Measurements from ENCODE around the gene NBAS. TPM values are rescaled to one million over a fixed set of nuclear protein-coding genes. Genes with fewer than 3 reads are reported as not detected.

Gene NBAS
- polyA plus RNA-seq, 1 donor (not counting 4 experiments of a cell fraction or from before 2014, with no cell fraction given) = 27.9 TPM

DNA sequence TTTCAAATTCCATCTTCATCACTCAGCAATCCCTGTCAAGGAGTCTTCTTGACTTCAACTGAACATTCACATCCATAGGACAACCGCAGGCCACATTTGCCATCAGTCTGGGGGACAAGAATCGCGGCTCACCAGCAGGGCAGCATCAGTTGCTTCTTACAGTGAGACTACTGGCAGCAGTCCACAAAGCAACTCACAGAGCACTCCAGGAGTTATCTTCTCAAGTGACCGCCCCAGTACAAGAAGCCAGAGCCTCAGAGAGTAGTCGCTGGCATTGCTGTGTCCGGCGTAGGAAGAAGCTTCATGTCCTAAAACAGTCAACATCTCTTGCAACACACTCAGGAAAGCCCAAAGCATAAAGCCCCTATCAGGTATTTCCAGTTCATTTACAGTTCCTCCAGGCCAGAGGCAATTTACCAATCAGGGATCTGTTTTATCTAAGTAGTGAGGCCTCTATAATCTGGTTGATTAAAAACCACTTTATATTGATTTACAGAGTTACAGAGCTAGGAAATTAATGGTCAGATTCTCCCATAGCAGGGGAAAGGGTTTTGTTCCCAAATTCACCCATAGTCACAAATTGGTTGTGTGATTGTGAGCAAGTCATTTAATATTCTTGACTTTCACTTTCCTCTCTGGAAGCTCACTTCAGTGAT lies 177.3 kb downstream of the NBAS start:
- Histone ChIP-seq H3K79me2 (ENCODE audit: control insufficient read depth, insufficient read depth, low read length) (no peaks in the 10 kb centered on the region), H3K4me1 (ENCODE audit: control insufficient read depth, extremely low read depth, insufficient read depth, low read length) (peaks cover 4% of the 10 kb centered on the region), H3K9ac (ENCODE audit: control insufficient read depth, extremely low read depth, insufficient read depth, low read length) (no peak overlapping the region), H2AFZ (ENCODE audit: control insufficient read depth, low read length) (no peak overlapping the region), H3K36me3 (ENCODE audit: control insufficient read depth in 2 of 2, extremely low read depth in 1 of 2, insufficient read depth in 2 of 2, low read length in 2 of 2) (peaks cover 0 to 3% of the 10 kb centered on the region in 2 experiments), H3K4me2 (ENCODE audit: control insufficient read depth, extremely low read depth, insufficient read depth, low read depth, low read length) (no peak overlapping the region), H3K4me3 (ENCODE audit: control insufficient read depth in 2 of 3, extremely low read depth in 1 of 3, insufficient read depth in 2 of 3, low read depth in 1 of 3, low read length in 3 of 3) (no peak overlapping the region), H3K9me3 (ENCODE audit: control insufficient read depth, low read depth, low read length) (no peaks in the 10 kb centered on the region), H3K27ac (ENCODE audit: control insufficient read depth, insufficient read depth, low read length) (no peak overlapping the region), H3K27me3 (ENCODE audit: control insufficient read depth, extremely low read depth, insufficient read depth, low read length) (no peaks in the 10 kb centered on the region), H4K20me1 (ENCODE audit: control insufficient read depth, extremely low read depth, insufficient read depth, low read length) (no peaks in the 10 kb centered on the region), H3K9me1 (ENCODE audit: control insufficient read depth, extremely low read depth, insufficient read depth, low read length) (no peaks in the 10 kb centered on the region)
- dilution Hi-C loops (cut with MboI; ENCODE audit: extremely low pct_ligation_motif_present, low sequenced_read_pairs) = no loop called here
- DNase-seq (ENCODE audit: low read depth, low spot score) (no peak), FAIRE-seq (no peak)
- TF ChIP-seq, protein P1, sequence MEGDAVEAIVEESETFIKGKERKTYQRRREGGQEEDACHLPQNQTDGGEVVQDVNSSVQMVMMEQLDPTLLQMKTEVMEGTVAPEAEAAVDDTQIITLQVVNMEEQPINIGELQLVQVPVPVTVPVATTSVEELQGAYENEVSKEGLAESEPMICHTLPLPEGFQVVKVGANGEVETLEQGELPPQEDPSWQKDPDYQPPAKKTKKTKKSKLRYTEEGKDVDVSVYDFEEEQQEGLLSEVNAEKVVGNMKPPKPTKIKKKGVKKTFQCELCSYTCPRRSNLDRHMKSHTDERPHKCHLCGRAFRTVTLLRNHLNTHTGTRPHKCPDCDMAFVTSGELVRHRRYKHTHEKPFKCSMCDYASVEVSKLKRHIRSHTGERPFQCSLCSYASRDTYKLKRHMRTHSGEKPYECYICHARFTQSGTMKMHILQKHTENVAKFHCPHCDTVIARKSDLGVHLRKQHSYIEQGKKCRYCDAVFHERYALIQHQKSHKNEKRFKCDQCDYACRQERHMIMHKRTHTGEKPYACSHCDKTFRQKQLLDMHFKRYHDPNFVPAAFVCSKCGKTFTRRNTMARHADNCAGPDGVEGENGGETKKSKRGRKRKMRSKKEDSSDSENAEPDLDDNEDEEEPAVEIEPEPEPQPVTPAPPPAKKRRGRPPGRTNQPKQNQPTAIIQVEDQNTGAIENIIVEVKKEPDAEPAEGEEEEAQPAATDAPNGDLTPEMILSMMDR (optimal IDR thresholded peaks at IDR 0.05 in 1 of 3, IDR thresholded peaks at IDR 0.05 in 1 of 3, conservative IDR thresholded peaks at IDR 0.05 in 1 of 3; ENCODE audit: extremely low read depth in 1 of 3, insufficient read depth in 2 of 3, low read length in 3 of 3) = no peak
- no peak for TF ChIP-seq EZH2 (IDR thresholded peaks at IDR 0.05; ENCODE audit: low read length)

GRCh38 chr2:15378148-15378908 lies 182.8 kb downstream of the NBAS start:
- TF ChIP-seq EZH2 (IDR thresholded peaks at IDR 0.05; ENCODE audit: low read length) = no peak
- TF ChIP-seq, protein P1 (optimal IDR thresholded peaks at IDR 0.05 in 1 of 3, IDR thresholded peaks at IDR 0.05 in 1 of 3, conservative IDR thresholded peaks at IDR 0.05 in 1 of 3; ENCODE audit: extremely low read depth in 1 of 3, insufficient read depth in 2 of 3, low read length in 3 of 3) = no peak
- dilution Hi-C loops (cut with MboI; ENCODE audit: extremely low pct_ligation_motif_present, low sequenced_read_pairs) = no loop called here
- H3K27ac ChIP-seq (ENCODE audit: control insufficient read depth, insufficient read depth, low read length) = no peak overlapping the region
- H3K4me3 ChIP-seq (ENCODE audit: control insufficient read depth in 2 of 3, extremely low read depth in 1 of 3, insufficient read depth in 2 of 3, low read depth in 1 of 3, low read length in 3 of 3) = no peak overlapping the region
- H3K9ac ChIP-seq (ENCODE audit: control insufficient read depth, extremely low read depth, insufficient read depth, low read length) = no peak overlapping the region
- H3K36me3 ChIP-seq (ENCODE audit: control insufficient read depth in 2 of 2, extremely low read depth in 1 of 2, insufficient read depth in 2 of 2, low read length in 2 of 2) = peaks cover 0 to 4% of the 10 kb centered on the region in 2 experiments
- FAIRE-seq (no peak), DNase-seq (ENCODE audit: low read depth, low spot score) (no peak)
- no peaks in the 10 kb centered on the region for H3K79me2 ChIP-seq (ENCODE audit: control insufficient read depth, insufficient read depth, low read length)
- H3K9me3 ChIP-seq (ENCODE audit: control insufficient read depth, low read depth, low read length) = no peaks in the 10 kb centered on the region
- no peak overlapping the region for H3K4me2 ChIP-seq (ENCODE audit: control insufficient read depth, extremely low read depth, insufficient read depth, low read depth, low read length)
- H3K9me1 ChIP-seq (ENCODE audit: control insufficient read depth, extremely low read depth, insufficient read depth, low read length) = no peaks in the 10 kb centered on the region
- H4K20me1 ChIP-seq (ENCODE audit: control insufficient read depth, extremely low read depth, insufficient read depth, low read length) = no peaks in the 10 kb centered on the region
- no peaks in the 10 kb centered on the region for H3K4me1 ChIP-seq (ENCODE audit: control insufficient read depth, extremely low read depth, insufficient read depth, low read length)
- no peaks in the 10 kb centered on the region for H3K27me3 ChIP-seq (ENCODE audit: control insufficient read depth, extremely low read depth, insufficient read depth, low read length)
- H2AFZ ChIP-seq (ENCODE audit: control insufficient read depth, low read length) = no peak overlapping the region

Data from keratinocyte (primary cell).